SU-DHL-6 (cell line): ENCODE data around the gene NBDY.

Experiments used
- H2AFZ ChIP-seq: fragments of 200-600 bp; sonication (generic); 2 replicates; pipeline ENCODE4 v1.6.1; 2014; ENCODE audit warnings: low read depth, mild to moderate bottlenecking, moderate library complexity, mixed read lengths, antibody characterized with exemption, low read length; ENCODE audit not compliant: severe bottlenecking
- H3F3A ChIP-seq: fragments of 200-600 bp; shearing (Covaris generic); 2 replicates; pipeline ENCODE4 v1.6.0; 2016; ENCODE audit warnings: antibody characterized with exemption, mild to moderate bottlenecking; ENCODE audit not compliant: insufficient read depth
- H3K27ac ChIP-seq: fragments of 200-600 bp; sonication (generic); 2 replicates; pipeline ENCODE4 v1.5.1; 2016; ENCODE audit warnings: low read depth, mild to moderate bottlenecking, low read length, moderate library complexity, mixed read lengths
- H3K27me3 ChIP-seq: fragments of 200-600 bp; sonication (generic), shearing (Covaris generic); 2 replicates; pipeline ENCODE4 v1.6.0; 2014; ENCODE audit warnings: mild to moderate bottlenecking, low read length
- H3K36me3 ChIP-seq: fragments of 200-600 bp; sonication (generic); 2 replicates; pipeline ENCODE4 v1.6.1; 2014; ENCODE audit warnings: mild to moderate bottlenecking, low read length, mixed read lengths
- H3K4me2 ChIP-seq: fragments of 300-600, 200-600 bp; shearing (Covaris generic), sonication (generic); 2 replicates; pipeline ENCODE4 v1.6.0; 2014; ENCODE audit warnings: low read length, low read depth, mild to moderate bottlenecking; ENCODE audit not compliant: poor library complexity, severe bottlenecking
- H3K4me3 ChIP-seq: fragments of 200-600 bp; sonication (generic); 2 replicates; pipeline ENCODE4 v1.5.1; 2014; ENCODE audit warnings: antibody characterized with exemption, low read length, mild to moderate bottlenecking, mixed read lengths; ENCODE audit not compliant: insufficient read depth, poor library complexity, severe bottlenecking
- H3K79me2 ChIP-seq: fragments of 200-600 bp; sonication (generic); 2 replicates; pipeline ENCODE4 v1.6.1; 2014; ENCODE audit warnings: mild to moderate bottlenecking, low read length, moderate library complexity; ENCODE audit not compliant: insufficient read depth
- H3K9ac ChIP-seq: fragments of 200-600 bp; sonication (generic); 2 replicates; pipeline ENCODE4 v1.7.0; 2014; ENCODE audit warnings: mild to moderate bottlenecking, low read length
- H3K9me2 ChIP-seq: fragments of 200-600 bp; sonication (generic); replicated peaks from 2 replicates; pipeline ENCODE4 v1.6.1; 2014; ENCODE audit warnings: low read length; ENCODE audit not compliant: insufficient read depth
- H3K9me3 ChIP-seq: fragments of 200-600 bp; sonication (generic); 2 replicates; pipeline ENCODE4 v1.6.1; 2014; ENCODE audit warnings: low read length, mixed read lengths; ENCODE audit not compliant: insufficient read depth
- H4K20me1 ChIP-seq: fragments of 200-600 bp; sonication (generic); 2 replicates; pipeline ENCODE4 v1.6.1; 2014; ENCODE audit warnings: low read depth, mild to moderate bottlenecking, antibody characterized with exemption, low read length, moderate library complexity, mixed read lengths
- EZH2phosphoT487 ChIP-seq: fragments of 200-600 bp; sonication (generic), shearing (Covaris generic); conservative IDR thresholded peaks from 2 replicates; pipeline ENCODE4 v1.6.1; 2018; ENCODE audit warnings: mild to moderate bottlenecking, antibody characterized with exemption, low read length, moderate library complexity, mixed read lengths
- TF ChIP-seq, protein P1 (sequence below): fragments of 200-600 bp; sonication (generic); IDR thresholded peaks from one replicate; pipeline ENCODE4 v1.5.1; 2017; ENCODE audit warnings: antibody characterized with exemption, mild to moderate bottlenecking, low read length, moderate library complexity; ENCODE audit not compliant: insufficient read depth, poor library complexity, severe bottlenecking

The NBDY gene

DNA sequence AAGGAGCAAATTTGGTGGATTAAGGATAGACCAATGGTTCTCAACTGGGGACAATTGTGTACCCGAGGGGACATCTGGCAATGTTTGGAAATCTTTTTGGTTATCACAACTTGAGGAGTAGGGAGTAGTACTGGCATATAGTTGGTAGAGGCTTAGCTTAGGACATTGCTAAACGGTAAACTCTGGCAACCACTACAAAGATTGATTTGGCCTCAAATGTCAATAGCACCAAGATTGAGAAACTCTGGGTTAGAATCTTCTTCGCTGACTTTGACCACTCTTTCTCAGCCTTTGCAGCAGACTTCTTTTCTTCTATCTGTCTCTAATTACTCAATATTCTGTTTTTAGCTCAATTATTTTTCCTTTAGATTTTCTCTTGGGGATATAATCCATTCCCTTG is 1.5 kb upstream of the NBDY start:
- Histone ChIP-seq H3K27me3 (no peaks in the 10 kb centered on the region), H4K20me1 (no peaks in the 10 kb centered on the region), H3K9ac (no peak overlapping the region), H3K9me3 (no peaks in the 10 kb centered on the region), H3K4me3 (no peak overlapping the region), H2AFZ (no peak overlapping the region), H3K36me3 (no peaks in the 10 kb centered on the region), H3K9me2 (no peaks in the 10 kb centered on the region), H3F3A (0 out of 2 replicates have a peak, but pooled peaks cover 13% of the 10 kb centered on the region), H3K79me2 (peaks cover 18% of the 10 kb centered on the region), H3K4me2 (no peak overlapping the region), H3K27ac (no peak overlapping the region)
- TF ChIP-seq EZH2phosphoT487: no peak
- TF ChIP-seq, protein P1, sequence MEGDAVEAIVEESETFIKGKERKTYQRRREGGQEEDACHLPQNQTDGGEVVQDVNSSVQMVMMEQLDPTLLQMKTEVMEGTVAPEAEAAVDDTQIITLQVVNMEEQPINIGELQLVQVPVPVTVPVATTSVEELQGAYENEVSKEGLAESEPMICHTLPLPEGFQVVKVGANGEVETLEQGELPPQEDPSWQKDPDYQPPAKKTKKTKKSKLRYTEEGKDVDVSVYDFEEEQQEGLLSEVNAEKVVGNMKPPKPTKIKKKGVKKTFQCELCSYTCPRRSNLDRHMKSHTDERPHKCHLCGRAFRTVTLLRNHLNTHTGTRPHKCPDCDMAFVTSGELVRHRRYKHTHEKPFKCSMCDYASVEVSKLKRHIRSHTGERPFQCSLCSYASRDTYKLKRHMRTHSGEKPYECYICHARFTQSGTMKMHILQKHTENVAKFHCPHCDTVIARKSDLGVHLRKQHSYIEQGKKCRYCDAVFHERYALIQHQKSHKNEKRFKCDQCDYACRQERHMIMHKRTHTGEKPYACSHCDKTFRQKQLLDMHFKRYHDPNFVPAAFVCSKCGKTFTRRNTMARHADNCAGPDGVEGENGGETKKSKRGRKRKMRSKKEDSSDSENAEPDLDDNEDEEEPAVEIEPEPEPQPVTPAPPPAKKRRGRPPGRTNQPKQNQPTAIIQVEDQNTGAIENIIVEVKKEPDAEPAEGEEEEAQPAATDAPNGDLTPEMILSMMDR: no peak

DNA sequence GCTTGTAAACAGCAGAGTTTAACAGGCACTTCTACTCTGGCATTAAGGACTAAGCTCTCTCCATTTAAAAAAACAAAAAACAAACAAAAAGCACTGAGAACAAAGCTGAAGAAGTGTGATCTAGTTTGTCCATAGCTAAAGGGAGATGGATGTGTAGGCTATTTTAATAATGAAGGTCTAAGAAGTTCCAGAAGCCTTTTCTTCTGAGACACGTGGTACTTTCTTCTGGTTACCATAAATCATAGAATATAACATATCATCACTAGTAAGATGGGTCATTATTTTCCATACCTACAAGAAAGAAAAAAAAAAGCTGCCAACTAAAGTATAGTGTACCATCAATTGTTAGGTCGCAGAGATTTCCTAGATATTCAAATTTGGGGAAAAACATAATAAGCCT is 722 bp upstream of the NBDY start:
- Histone ChIP-seq H2AFZ (peak overlapping the region; percentile 57), H3K4me2 (peak overlapping the region; percentile 69), H3K9ac (no peak overlapping the region), H3K36me3 (no peaks in the 10 kb centered on the region), H3K9me2 (no peaks in the 10 kb centered on the region), H3K4me3 (peak overlapping the region; percentile 86), H3K27ac (no peak overlapping the region), H3K9me3 (no peaks in the 10 kb centered on the region), H3K27me3 (no peaks in the 10 kb centered on the region), H4K20me1 (no peaks in the 10 kb centered on the region), H3K79me2 (peaks cover 18% of the 10 kb centered on the region), H3F3A (0 out of 2 replicates have a peak, but pooled peaks cover 13% of the 10 kb centered on the region)
- no peak for TF ChIP-seq EZH2phosphoT487
- TF ChIP-seq, protein P1: no peak

DNA sequence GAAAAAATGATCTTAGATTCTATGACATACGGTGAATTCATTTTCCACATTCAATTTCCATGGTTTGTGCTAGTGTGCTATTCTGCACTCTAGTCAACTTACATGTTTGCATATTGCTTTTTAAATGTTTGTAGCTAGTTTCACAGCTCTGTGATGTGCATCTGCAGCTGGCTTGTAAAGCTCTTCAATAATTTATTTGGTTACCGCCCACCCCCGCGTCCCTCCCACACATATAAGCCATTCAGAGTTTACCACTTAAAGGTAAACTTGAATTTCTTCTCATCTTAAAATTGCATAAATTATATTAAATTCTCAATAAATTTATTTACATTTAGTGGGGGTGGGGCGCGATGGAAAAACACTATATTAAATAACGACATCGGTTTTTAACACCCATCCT is 291 bp upstream of the NBDY start:
- Histone ChIP-seq H4K20me1 (no peaks in the 10 kb centered on the region), H3K79me2 (peaks cover 18% of the 10 kb centered on the region), H3F3A (0 out of 2 replicates have a peak, but pooled peaks cover 13% of the 10 kb centered on the region), H2AFZ (peak overlapping the region; percentile 82), H3K9me3 (no peaks in the 10 kb centered on the region), H3K27ac (peak overlapping the region; percentile 68; the same call in 1 of the 2 replicates), H3K9me2 (no peaks in the 10 kb centered on the region), H3K9ac (peak overlapping the region; percentile 70), H3K4me3 (peak overlapping the region; percentile 86), H3K36me3 (no peaks in the 10 kb centered on the region), H3K4me2 (peak overlapping the region; percentile 69), H3K27me3 (no peaks in the 10 kb centered on the region)
- no peak for TF ChIP-seq EZH2phosphoT487
- TF ChIP-seq, protein P1: no peak
